GM18519 (cell line): Measurements from ENCODE around the gene MRAP.

Experiments used
- ATAC-seq: cut with Tn5 transposase; IDR thresholded peaks from one replicate; pipeline ENCODE4 v1.9.1; 2021; ENCODE audit warnings: mild to moderate bottlenecking, moderate library complexity; ENCODE audit not compliant: unreplicated experiment, low FRiP score

The MRAP gene

GRCh38 chr21:32347351-32347750 is 48.7 kb downstream of the MRAP start:
- ATAC-seq: no peak

DNA sequence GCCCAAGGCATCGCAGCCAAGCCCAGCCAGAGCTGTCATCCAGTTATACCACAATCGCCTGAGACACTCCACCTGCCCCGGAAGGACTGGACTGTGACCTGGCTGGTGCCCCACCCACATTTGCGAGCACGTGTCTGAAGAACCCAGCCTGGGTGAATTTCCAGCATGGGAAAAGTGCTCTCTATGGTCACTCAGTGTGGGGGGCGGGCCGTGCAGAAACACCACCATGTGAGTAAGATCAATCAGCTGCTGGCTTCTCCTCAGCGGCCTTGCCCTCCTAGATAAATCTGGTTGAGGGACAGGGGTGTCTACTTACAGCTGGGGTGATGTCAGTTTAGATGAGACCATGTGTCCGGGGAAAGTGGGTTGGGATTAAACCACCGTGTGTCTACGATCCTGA is 49.3 kb downstream of the MRAP start:
- ATAC-seq: no peak

DNA sequence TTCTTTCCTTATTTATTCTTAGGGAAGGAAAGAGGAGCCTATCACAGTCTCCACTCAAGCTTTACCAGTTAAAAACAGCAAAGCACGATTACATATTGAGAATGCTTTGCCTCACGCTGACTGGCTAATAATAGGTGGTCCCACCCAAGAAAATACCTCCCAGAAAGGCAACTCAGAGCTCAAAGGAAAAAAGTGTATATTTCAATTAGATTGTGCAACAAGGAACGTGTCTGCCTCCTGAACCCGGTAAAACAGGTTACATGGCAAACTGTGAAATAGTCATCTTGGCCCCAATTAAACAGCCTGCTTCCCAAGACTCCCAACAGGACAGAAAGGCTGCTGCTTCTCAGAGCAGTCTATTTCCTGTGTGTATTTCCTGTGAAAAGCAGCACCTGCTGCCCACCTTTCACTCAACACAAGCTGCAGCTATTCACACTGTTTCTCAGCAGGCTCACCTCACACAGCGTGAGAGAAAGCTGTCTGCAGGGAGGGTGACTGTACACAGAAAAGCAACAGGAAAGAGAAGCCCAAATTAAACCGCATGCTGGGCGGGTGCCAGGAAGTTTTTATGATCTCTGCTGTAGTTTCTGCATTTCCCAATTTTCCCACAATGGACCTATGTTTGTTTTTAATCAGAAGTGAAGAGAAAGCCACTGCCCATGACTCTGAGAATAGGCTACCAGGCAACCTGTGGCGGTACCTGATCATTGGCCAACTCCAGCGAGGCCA is 50.1 kb downstream of the MRAP start:
- no peak for ATAC-seq

GRCh38 chr21:32349333-32349944 is 50.8 kb downstream of the MRAP start:
- ATAC-seq: no peak

GRCh38 chr21:32350211-32350980 is 51.7 kb downstream of the MRAP start:
- no peak for ATAC-seq

DNA sequence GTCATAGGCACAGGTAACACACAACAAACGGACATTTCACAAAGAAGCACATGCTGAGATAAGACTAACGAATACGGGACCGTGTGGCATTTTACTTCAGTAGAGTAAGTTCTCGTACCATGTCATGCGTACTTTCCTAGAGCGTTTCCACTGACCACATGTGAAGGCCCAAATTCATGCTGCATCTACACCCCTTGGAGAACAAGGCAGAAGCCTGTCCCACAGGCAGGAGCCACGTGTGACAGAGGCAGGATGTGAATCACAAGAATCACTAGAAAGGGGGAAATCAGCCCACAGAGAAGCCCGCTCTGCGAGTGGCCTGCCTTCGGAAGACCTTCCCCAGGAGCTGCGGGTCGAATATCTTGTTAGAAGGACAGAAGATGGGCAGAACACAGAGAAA is 52.3 kb downstream of the MRAP start:
- ATAC-seq: no peak

- ATAC-seq: no peak
These were observed 52.8 kb downstream of the MRAP start for GRCh38 chr21:32351428-32351827.

GRCh38 chr21:32352526-32352925 is 53.9 kb downstream of the MRAP start:
- ATAC-seq: no peak

GRCh38 chr21:32353002-32353711 is 54.5 kb downstream of the MRAP start:
- ATAC-seq: no peak

GRCh38 chr21:32356874-32357395 is 58.3 kb downstream of the MRAP start:
- ATAC-seq: no peak

- no peak for ATAC-seq
These were observed 61.1 kb downstream of the MRAP start for GRCh38 chr21:32359719-32360260.

GRCh38 chr21:32360401-32360975 is 61.8 kb downstream of the MRAP start:
- ATAC-seq: no peak
